H9 (cell line): Measurements from ENCODE around the gene TMPRSS3. TPM values are rescaled to one million over a fixed set of nuclear protein-coding genes. Genes with fewer than 3 reads are reported as not detected.

ENCODE experiments used
- DNase-seq: peaks from one replicate; pipeline ENCODE4 v3.0.0-alpha.2; 2017
- H2AFZ ChIP-seq: one replicate; pipeline ENCODE4 v1.6.1; 2013; ENCODE audit warnings: mild to moderate bottlenecking, low read length, control low read depth, moderate library complexity
- H2AK5ac ChIP-seq: 2 replicates; pipeline ENCODE4 v1.6.1; 2013; ENCODE audit warnings: low read length, control low read depth, mixed read lengths; ENCODE audit not compliant: insufficient read length
- H2BK120ac ChIP-seq: one replicate; pipeline ENCODE4 v1.6.1; 2013; ENCODE audit warnings: low read depth, mild to moderate bottlenecking, low read length, control low read depth, inconsistent platforms; ENCODE audit not compliant: poor library complexity, severe bottlenecking
- H2BK12ac ChIP-seq: 2 replicates; pipeline ENCODE4 v1.6.1; 2013; ENCODE audit warnings: low read length, control low read depth, mixed read lengths, low read depth; ENCODE audit not compliant: insufficient read length
- H2BK15ac ChIP-seq: 2 replicates; pipeline ENCODE4 v1.6.1; 2013; ENCODE audit warnings: low read depth, low read length, control low read depth
- H2BK20ac ChIP-seq: one replicate; pipeline ENCODE4 v1.6.1; 2013; ENCODE audit warnings: low read depth, mild to moderate bottlenecking, low read length, control low read depth, inconsistent platforms; ENCODE audit not compliant: poor library complexity, severe bottlenecking
- H2BK5ac ChIP-seq: 2 replicates; pipeline ENCODE4 v1.6.1; 2013; ENCODE audit warnings: low read length, control low read depth, mixed read lengths; ENCODE audit not compliant: insufficient read length
- H3K14ac ChIP-seq: 2 replicates; pipeline ENCODE4 v1.6.1; 2013; ENCODE audit warnings: low read length, control low read depth; ENCODE audit not compliant: insufficient read depth
- H3K18ac ChIP-seq: 2 replicates; pipeline ENCODE4 v1.6.1; 2013; ENCODE audit warnings: low read depth, mild to moderate bottlenecking, mixed read lengths, low read length, control low read depth; ENCODE audit not compliant: insufficient read length
- H3K23ac ChIP-seq: 2 replicates; pipeline ENCODE4 v1.6.1; 2013; ENCODE audit warnings: low read length, control low read depth, mixed read lengths, low read depth; ENCODE audit not compliant: insufficient read length
- H3K23me2 ChIP-seq: 2 replicates; pipeline ENCODE4 v1.6.1; 2013; ENCODE audit warnings: low read depth, mild to moderate bottlenecking, mixed read lengths, low read length, control low read depth; ENCODE audit not compliant: insufficient read length, poor library complexity, severe bottlenecking
- H3K27ac ChIP-seq: 2 replicates; pipeline ENCODE4 v1.5.1; 2013; ENCODE audit warnings: low read length, control low read depth, mixed read lengths, low read depth; ENCODE audit not compliant: insufficient read length
- H3K27me3 ChIP-seq: 2 replicates; pipeline ENCODE4 v1.6.1; 2013; ENCODE audit warnings: low read length, control low read depth, inconsistent platforms; ENCODE audit not compliant: insufficient read depth
- H3K4ac ChIP-seq: 2 replicates; pipeline ENCODE4 v1.6.1; 2013; ENCODE audit warnings: low read depth, mild to moderate bottlenecking, control low read depth, inconsistent platforms, low read length, moderate library complexity
- H3K4me1 ChIP-seq: 2 replicates; pipeline ENCODE4 v1.6.1; 2013; ENCODE audit warnings: low read length, control low read depth, inconsistent platforms; ENCODE audit not compliant: insufficient read depth
- H3K4me2 ChIP-seq: 2 replicates; pipeline ENCODE4 v1.6.1; 2013; ENCODE audit warnings: low read length, control low read depth, mixed read lengths; ENCODE audit not compliant: insufficient read length, insufficient read depth
- H3K56ac ChIP-seq: 2 replicates; pipeline ENCODE4 v1.6.1; 2013; ENCODE audit warnings: low read depth, mild to moderate bottlenecking, mixed read lengths, low read length, control low read depth; ENCODE audit not compliant: insufficient read length
- H3K79me1 ChIP-seq: 2 replicates; pipeline ENCODE4 v1.6.1; 2013; ENCODE audit warnings: low read depth, mild to moderate bottlenecking, moderate library complexity, low read length, control low read depth, inconsistent platforms; ENCODE audit not compliant: insufficient read depth, poor library complexity, severe bottlenecking
- H3K79me2 ChIP-seq: 2 replicates; pipeline ENCODE4 v1.6.1; 2013; ENCODE audit warnings: low read length, control low read depth, inconsistent platforms; ENCODE audit not compliant: insufficient read depth
- H3K9ac ChIP-seq: 2 replicates; pipeline ENCODE4 v1.6.1; 2013; ENCODE audit warnings: low read length, control low read depth, mixed read lengths; ENCODE audit not compliant: insufficient read length; ENCODE audit errors: extremely low read depth
- H3K9me3 ChIP-seq: one replicate; pipeline ENCODE4 v1.6.1; 2013; ENCODE audit warnings: low read depth, low read length, inconsistent platforms; ENCODE audit not compliant: control insufficient read depth
- H3T11ph ChIP-seq: one replicate; pipeline ENCODE4 v1.6.1; 2013; ENCODE audit warnings: mild to moderate bottlenecking, low read length, control low read depth, inconsistent platforms
- H4K20me1 ChIP-seq: one replicate; pipeline ENCODE4 v1.6.1; 2013; ENCODE audit not compliant: control insufficient read depth, insufficient read length, insufficient read depth
- H4K5ac ChIP-seq: 2 replicates; pipeline ENCODE4 v1.6.1; 2013; ENCODE audit warnings: low read depth, mild to moderate bottlenecking, mixed read lengths, low read length, control low read depth; ENCODE audit not compliant: insufficient read length
- H4K8ac ChIP-seq: replicated peaks from 2 replicates; pipeline ENCODE4 v1.6.1; 2013; ENCODE audit warnings: low read length, control low read depth, mixed read lengths, low read depth; ENCODE audit not compliant: insufficient read length
- H4K91ac ChIP-seq: 2 replicates; pipeline ENCODE4 v1.6.1; 2013; ENCODE audit warnings: low read depth, mild to moderate bottlenecking, moderate library complexity, mixed read lengths, low read length, control low read depth; ENCODE audit not compliant: insufficient read length
- H3K27ac Mint-ChIP-seq, 3 experiments: 2 replicates in 2 of 3; 3 replicates in 1 of 3; pipeline ENCODE4 v1.8.0; 2020 to 2021; ENCODE audit warnings: mixed read lengths in 3 of 3, mild to moderate bottlenecking in 1 of 3, moderate library complexity in 1 of 3
- H3K27me3 Mint-ChIP-seq: 2 replicates; pipeline ENCODE4 v1.8.0; 2021; ENCODE audit warnings: low read depth, mild to moderate bottlenecking, moderate library complexity, mixed read lengths
- H3K36me3 Mint-ChIP-seq, 3 experiments: 2 replicates in 2 of 3; 3 replicates in 1 of 3; pipeline ENCODE4 v1.8.0; 2020 to 2021; ENCODE audit warnings: low read depth in 3 of 3, mixed read lengths in 3 of 3; ENCODE audit not compliant: insufficient read depth in 1 of 3
- H3K4me1 Mint-ChIP-seq, 2 experiments: 2 replicates each; pipeline ENCODE4 v1.8.0; 2020; ENCODE audit warnings: mixed read lengths in 2 of 2
- H3K4me3 Mint-ChIP-seq, 2 experiments: 2 replicates in 1 of 2; 3 replicates in 1 of 2; pipeline ENCODE4 v1.8.0; 2020 to 2021; ENCODE audit warnings: mild to moderate bottlenecking in 2 of 2, mixed read lengths in 2 of 2, moderate library complexity in 1 of 2
- H3K9me3 Mint-ChIP-seq, 2 experiments: 2 replicates in 1 of 2; 3 replicates in 1 of 2; pipeline ENCODE4 v1.8.0; 2020; ENCODE audit warnings: mild to moderate bottlenecking in 2 of 2, mixed read lengths in 2 of 2, moderate library complexity in 1 of 2
- WGBS: extraction: QIAGEN DNeasy Blood & Tissue Kit; methylation state at CpG from one replicate; pipeline ENCODE4 v1.1.7; 2013; ENCODE audit warnings: missing lambda C conversion rate, low lambda C conversion rate, mixed read lengths; ENCODE audit not compliant: insufficient read length; ENCODE audit errors: extremely low coverage; 5-methylcytosine and 5-hydroxymethylcytosine counted together
- total RNA-seq: library from RNA; stranded (reverse); gene quantifications from 2 replicates; pipeline ENCODE4 v1.2.1, GENCODE V29; 2021
- TF ChIP-seq, protein P1 (sequence below): fragments of 200-600 bp; sonication (generic); conservative IDR thresholded peaks from 3 replicates; pipeline ENCODE4 v1.8.0; 2021; ENCODE audit warnings: antibody characterized with exemption, mild to moderate bottlenecking

Gene TMPRSS3
- total RNA-seq, 1 experiment from 2014 or later = 0.31 TPM

DNA sequence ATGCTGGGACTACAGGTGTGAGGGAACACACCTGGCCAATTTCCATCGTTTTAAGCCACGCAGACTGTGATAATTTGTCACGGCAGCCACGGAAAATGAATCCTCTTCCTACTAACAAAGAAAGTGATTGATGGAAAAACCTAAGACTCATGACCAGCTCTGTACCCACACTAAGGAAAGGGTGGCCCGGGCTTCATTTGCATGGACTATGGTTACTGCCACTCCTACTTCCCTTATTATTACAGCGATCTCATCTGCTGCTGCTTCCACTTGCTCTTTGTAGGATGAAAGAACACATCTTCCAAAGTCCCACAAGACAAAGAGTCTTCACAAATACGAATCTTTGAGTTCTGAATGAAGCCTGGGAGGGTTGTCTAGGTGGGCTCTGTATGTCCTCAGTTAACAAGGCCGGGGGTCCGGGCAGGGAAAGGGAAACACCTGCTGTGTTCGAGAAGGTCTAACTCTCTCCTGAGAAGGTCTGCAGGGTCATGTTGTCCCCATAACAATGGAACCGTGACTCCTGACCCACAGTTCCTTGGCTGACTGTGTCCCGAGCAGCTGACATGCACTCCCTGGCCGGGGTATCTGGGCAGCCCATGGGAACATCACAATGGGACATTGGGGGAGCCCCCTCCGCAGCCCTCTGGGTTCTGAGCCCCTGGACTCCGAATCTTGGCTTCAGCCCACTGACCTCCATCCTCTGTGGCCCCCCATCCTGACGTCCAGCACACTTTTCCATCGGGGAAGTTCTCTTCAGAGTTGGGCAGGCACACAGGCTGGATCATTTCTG is 16.2 kb downstream of the TMPRSS3 start:
- no peak overlapping the region for H4K5ac ChIP-seq

More for the DNA sequence above, 16.2 kb downstream of the TMPRSS3 start:
- H3K79me1 ChIP-seq = no peaks in the 10 kb centered on the region
- no peak overlapping the region for H2BK15ac ChIP-seq
- H3K4ac ChIP-seq = no peak overlapping the region
- H2BK12ac ChIP-seq = no peak overlapping the region
- no peak for DNase-seq
- H3K27me3 ChIP-seq = no peaks in the 10 kb centered on the region
- no peak overlapping the region for H3K9ac ChIP-seq
- H3K23ac ChIP-seq = no peak overlapping the region
- no peak overlapping the region for H4K91ac ChIP-seq
- H3K79me2 ChIP-seq = no peaks in the 10 kb centered on the region
- Mint-ChIP-seq H3K4me1 (peaks cover 3 to 5% of the 10 kb centered on the region in 2 experiments; a peak in 3 of 4 replicates), H3K9me3 (peaks cover 6 to 12% of the 10 kb centered on the region in 2 experiments), H3K27me3 (peaks cover 18% of the 10 kb centered on the region), H3K36me3 (peaks cover 0 to 9% (median 0%) of the 10 kb centered on the region in 3 experiments; a peak in 2 of 7 replicates), H3K4me3 (no peak overlapping the region), H3K27ac (no peak overlapping the region)
- H2BK20ac ChIP-seq = no peak overlapping the region
- H2AK5ac ChIP-seq = no peak overlapping the region
- no peak overlapping the region for H2AFZ ChIP-seq
- H3K23me2 ChIP-seq = no peaks in the 10 kb centered on the region
- no peak overlapping the region for H3K4me2 ChIP-seq
- TF ChIP-seq, protein P1, sequence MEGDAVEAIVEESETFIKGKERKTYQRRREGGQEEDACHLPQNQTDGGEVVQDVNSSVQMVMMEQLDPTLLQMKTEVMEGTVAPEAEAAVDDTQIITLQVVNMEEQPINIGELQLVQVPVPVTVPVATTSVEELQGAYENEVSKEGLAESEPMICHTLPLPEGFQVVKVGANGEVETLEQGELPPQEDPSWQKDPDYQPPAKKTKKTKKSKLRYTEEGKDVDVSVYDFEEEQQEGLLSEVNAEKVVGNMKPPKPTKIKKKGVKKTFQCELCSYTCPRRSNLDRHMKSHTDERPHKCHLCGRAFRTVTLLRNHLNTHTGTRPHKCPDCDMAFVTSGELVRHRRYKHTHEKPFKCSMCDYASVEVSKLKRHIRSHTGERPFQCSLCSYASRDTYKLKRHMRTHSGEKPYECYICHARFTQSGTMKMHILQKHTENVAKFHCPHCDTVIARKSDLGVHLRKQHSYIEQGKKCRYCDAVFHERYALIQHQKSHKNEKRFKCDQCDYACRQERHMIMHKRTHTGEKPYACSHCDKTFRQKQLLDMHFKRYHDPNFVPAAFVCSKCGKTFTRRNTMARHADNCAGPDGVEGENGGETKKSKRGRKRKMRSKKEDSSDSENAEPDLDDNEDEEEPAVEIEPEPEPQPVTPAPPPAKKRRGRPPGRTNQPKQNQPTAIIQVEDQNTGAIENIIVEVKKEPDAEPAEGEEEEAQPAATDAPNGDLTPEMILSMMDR = no peak
- no peak overlapping the region for H2BK120ac ChIP-seq
- no peaks in the 10 kb centered on the region for H3K4me1 ChIP-seq
- H2BK5ac ChIP-seq = no peak overlapping the region
- no peaks in the 10 kb centered on the region for H4K20me1 ChIP-seq
- no peak overlapping the region for H3K18ac ChIP-seq
- H3K14ac ChIP-seq = no peak overlapping the region; the same call in 1 of the 2 replicates
- H4K8ac ChIP-seq = no peak overlapping the region
- H3T11ph ChIP-seq = no peak overlapping the region
- H3K27ac ChIP-seq = no peak overlapping the region
- H3K9me3 ChIP-seq = no peaks in the 10 kb centered on the region
- no peak overlapping the region for H3K56ac ChIP-seq
- WGBS = no CpG with 5 or more reads among the region's 17 CpGs
